HCEC 1CT (cell line): ENCODE measurements around the gene XYLT1.
A peak's percentile ranks its signal among the peaks of the same experiment; 100 is the strongest.

Experiments used
- DNase-seq: peaks from one replicate; pipeline ENCODE4 v3.0.0-alpha.2; 2017

Gene XYLT1

DNA sequence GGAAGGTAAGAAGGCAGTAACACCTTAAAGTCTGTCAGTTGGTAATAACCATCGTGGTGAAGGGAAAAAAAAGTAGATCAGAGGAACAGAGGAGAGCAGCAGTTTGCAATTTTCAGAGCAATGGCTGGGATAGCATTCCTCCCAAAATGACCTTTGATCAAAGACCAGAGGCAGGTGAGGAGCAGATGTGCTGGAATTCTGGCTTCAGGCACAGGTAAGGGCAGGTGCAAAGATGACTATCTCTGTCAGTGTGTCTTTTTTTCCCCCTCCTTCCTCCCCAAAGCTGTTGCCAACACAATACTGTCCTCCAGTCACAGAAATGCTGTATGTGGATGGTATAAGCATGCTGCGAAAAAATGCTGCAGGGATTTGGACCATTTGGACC lies 166.7 kb downstream of the XYLT1 start:
- DNase-seq = no peak

DNA sequence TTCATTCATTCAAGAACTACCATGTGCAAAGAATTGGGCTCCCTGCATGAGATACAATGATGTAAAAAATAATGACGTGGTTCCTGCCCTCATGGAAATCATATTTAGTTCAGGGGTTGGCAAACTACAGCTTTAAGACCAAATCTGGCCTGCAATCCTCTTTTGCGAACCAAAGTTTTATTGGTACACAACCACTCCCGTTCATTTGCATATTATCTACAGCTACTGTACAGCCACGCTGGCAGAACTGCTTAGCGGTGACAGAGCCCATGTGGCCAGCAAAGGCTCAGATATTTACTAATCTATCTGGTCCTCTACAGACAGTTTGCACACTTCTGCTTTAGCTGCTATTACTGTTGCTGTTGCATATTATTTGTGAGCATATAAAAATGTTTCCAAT lies 167.7 kb downstream of the XYLT1 start:
- no peak for DNase-seq

DNA sequence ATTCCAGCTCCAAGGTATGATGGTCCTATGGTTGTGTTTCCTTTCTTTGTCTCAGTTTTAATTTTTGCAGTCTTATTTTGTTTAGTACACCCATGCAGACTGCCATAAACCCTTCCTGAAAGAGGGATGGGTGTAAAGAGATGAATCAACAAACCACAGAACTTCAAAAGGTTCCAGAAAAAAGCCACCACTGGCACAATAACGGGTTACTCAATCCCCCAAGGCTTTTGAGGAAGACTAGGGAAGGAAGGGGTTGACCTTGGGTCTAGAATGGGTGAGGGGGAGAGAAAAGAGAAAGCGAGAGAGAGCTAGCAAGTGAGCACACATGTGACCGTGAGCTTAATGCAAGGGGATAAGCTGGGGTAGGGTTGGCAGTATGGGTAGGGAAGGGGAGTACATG lies 168.1 kb downstream of the XYLT1 start:
- DNase-seq = no peak

DNA sequence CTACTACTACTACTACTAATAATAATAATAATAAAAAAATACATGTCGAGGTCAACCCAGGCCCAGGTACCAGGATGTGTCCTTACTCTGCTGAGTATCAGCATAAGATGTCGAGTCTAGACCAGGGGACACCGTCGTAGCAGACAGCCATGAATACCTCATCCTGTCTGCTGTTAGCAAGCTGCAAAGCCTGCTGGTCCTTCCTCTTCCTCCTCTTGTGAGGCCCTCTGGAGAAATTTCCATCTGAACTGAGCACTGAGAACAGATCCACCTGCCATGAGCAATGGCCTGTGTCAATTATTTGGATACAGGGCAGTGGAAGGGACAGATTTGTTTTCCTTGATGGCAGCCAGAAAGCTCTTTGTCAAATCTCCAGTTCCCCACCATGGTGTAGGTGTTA lies 168.5 kb downstream of the XYLT1 start:
- DNase-seq = no peak

DNA sequence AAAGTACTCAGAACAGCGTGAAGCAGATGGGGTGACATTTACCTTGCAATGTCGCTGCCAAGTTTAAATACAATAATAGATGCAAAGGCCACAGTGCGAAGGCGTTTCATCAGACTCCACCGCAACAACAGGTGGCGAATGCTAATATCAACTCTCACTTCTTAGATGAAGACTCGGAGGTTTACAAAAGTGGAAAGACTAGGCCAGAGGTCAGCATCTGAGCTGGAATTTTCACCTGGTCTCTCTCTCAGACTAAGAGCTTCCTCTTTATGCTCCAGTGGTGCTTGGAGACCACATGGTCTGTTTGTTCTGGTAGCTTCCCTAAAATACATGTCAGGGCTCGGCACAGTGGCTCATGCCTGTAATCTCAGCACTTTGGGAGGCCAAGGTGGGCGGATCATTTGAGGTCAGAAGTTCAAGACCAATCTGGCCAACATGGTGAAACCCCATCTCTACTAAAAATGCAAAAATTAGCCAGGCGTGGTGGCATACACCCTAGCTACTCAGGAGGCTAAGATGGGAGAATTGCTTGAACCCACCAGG lies 169.1 kb downstream of the XYLT1 start:
- no peak for DNase-seq

DNA sequence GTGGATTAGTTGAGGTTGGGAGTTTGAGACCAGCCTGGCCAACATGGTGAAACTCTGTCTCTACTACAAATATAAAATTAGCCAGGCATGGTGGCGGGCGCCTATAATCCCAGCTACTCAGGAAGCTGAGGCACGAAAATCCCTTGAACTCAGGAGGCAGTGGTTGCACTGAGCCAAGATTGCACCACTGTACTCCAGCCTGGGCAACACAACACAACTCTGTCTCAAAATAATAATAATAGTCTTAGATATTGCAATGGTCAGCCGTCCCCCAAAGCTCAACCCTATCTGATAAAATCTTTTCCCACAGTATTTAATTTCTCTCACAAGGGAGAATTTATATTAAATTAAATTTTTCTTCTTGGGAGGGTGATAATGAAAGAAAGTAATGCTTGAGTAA lies 169.6 kb downstream of the XYLT1 start:
- DNase-seq = no peak

DNA sequence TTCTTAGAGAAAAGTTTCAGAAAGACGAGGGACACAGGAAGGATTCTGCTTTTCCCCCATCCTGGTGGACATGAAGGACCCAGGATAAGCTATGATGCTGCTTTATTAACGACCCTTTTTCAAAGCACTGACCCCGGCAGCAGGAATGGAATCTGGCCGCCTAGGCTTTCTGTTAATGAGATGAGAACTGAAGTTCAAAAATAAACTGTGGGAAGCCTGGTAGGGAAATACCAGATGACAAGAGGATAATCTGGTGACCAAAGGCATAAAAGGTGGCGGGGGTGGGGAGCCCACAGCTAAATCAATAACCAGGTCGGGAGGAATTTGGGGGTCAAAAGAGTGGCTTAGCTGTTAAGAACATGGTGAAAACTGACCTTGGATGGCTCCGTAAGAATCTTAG lies 171.0 kb downstream of the XYLT1 start:
- no peak for DNase-seq

DNA sequence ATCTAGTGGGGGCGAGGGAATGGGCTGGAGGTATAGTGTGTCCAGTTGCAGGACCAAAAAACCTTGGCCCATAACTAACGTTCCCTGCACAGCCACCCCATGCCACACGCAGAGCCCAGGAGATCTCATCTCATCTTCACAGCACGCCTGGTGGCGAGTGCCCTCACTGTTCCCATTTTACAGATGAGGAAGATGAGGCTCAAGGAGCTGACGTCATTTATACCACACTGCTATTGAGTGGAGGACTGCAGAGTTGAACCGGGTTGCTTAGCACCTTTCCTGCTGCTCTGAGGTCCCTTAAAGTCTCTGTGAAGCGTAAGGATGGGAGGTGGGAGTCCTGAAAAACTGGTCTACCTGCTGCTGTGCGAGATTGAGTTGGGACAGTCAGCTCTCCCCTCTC lies 172.5 kb downstream of the XYLT1 start:
- DNase-seq = no peak

DNA sequence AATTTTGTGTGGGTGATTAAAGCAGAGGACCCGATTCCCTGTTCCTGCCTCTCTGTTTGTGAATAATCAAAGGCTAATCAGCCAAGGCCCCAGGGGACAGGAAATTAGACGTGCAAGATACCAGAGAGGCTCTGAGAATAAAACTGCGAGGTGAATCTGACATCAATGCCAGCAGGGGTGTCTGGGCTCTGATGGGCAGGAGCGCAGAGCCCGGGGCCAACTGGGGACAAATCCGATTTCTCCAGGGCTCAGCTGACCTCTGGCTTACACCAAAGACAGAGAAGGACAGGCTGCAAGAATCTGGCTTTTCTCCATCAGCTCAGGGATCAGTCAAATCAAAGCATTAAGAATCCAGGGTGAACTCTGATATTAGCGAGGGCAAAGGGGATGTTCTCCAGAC lies 174.3 kb downstream of the XYLT1 start:
- DNase-seq = no peak

DNA sequence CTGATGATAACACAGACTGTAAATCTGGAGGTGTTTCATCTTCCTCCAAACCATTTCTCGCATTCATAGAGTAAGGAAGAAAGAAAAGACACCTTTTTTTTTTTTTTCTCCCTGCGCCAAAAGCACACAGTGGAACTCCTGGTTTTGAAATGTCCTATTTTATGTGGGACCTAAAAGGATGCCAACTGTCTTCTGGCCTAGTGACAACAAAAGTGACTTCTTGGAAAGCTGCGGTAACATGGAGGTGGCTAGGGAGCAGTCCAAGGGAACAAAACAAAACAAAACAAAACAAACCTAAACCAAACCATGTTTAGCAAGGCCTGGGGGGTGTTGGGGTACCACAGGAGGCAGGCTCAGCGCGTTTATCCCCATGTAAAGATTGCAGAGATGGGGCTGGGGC lies 174.8 kb downstream of the XYLT1 start:
- DNase-seq = no peak

DNA sequence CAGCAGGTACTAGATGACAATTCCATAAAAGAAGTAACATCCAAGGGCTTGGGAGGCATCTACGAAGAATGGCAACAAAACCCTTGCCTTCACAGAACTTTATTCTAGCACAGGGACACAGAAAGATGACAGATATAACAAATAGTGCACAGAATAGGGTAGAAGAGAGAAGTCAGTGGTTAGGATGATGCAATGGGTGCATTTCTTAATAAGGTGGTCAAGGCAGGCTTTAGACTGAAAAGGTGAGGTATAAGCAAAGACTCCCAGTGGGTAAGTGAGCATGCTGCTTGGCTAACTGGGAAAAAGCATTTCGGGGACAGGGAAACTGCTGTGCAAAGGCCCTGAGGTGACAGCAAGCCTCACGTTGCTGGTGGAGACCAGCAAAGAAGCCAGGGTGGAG lies 175.9 kb downstream of the XYLT1 start:
- no peak for DNase-seq

DNA sequence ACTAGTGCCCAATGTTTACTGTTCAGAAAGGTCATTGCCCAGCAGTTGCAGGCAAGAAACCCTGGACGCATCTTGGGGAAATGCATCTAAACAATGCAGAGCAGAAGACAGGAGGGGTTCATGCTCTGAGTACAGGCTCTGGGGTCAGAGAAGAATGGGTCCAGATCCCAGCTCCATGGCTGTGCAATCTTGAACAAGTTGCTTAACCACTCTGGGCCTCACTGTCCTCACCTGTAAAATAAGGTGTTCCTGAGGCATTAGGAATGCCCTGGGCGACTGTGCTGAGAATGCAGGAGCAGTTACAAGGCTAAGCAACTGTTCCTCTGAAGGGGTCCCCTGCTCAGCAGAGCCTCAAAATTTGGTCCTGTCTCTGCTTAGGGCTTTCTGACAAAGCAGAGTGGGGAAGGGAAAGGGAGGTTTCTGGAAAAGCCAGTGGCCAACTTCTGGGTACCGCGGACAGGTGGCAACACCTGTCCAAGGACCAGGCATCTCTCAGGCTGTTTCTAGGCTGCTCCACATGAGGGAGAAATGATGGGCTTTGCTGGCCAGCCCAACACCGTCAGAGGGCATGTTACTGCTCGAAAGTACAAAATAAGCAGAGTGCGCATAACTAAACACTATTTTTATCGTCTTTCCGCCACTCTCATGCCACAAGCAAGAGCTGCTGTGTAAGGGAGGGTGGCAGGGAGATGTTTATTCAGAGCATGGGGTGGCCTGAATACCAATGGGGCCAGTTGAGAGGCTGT lies 176.8 kb downstream of the XYLT1 start:
- DNase-seq = no peak

DNA sequence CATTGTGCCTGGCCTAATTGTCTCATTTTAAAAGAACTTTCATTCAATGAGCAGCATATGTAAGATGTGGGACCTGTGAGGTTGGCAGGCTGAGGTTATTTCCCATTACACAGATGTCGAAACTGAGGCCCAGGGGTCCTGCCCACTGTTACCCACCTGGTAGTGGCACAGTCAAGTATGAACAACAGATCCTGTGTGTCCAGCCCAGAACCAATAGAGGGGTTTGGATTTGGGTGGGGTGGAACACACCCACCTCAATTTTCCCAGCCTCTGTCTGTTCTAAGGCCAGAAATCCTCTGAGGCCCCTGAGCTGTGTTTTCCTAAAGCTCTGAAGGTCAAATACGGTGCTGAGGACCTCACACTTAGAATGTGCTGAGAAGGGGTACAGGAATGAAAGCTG lies 179.5 kb downstream of the XYLT1 start:
- DNase-seq = no peak

DNA sequence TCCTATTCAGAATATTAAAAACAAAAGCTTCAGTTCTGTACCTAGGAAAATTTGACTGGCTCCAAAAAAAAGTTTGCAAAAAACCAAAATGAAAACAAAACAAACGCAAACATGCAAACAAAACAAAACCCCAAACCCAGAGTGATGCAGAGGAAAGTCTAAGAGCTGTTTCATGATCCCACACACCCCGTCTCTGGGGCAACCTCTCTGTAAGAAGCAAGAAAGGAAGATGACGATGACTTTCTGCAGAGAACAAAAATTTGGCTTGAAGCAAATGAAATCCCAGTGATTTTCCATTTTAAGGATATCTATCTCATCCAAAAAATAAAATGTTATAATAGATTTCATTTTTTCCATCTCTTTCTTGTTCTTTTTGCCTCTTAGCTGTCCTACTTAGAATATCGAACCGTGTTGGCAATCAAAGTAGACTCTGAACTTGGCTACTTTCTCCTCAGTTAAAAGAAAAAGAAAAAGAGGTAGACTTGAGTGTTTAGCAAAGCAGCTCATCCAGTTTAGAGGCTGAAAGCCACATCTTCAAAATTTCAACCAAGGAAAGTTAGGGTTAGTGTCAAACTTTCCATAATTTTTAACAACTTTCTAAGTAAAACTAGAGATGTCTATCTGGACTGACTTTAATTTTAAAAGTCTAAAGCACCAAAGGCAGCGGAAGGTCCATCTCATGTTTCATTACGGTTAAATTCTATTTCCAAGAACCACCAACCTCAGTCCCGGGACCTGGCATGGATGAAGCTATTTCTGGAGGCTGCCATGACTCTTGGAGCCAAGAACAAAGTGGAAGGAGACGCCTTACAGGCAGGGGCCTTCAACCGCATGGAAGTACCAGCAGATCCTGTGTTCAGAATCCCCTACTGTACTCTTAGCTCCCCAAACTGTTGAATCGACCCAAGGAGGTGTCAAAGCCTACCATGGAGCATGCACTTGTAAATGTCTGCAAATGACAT lies 180.8 kb downstream of the XYLT1 start:
- DNase-seq = no peak

DNA sequence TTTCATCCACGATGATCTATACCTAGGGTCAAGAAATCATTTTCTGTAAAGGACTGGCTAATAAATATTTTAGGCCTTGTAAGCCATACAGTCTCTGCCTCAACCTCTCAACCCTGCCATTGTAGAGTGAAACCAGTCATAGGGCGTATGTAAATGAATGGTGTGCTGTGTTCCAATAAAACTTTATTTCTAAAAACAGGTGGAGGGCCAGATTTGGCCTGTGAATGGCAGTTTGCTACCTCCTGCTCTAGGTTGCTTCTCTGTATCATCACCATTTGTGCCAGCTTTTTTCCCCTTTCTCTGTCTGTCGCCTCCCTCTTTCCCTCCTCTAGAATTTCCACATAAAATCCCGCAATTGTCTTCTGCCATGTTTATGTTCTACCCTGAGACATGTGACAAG lies 181.7 kb downstream of the XYLT1 start:
- DNase-seq = no peak

DNA sequence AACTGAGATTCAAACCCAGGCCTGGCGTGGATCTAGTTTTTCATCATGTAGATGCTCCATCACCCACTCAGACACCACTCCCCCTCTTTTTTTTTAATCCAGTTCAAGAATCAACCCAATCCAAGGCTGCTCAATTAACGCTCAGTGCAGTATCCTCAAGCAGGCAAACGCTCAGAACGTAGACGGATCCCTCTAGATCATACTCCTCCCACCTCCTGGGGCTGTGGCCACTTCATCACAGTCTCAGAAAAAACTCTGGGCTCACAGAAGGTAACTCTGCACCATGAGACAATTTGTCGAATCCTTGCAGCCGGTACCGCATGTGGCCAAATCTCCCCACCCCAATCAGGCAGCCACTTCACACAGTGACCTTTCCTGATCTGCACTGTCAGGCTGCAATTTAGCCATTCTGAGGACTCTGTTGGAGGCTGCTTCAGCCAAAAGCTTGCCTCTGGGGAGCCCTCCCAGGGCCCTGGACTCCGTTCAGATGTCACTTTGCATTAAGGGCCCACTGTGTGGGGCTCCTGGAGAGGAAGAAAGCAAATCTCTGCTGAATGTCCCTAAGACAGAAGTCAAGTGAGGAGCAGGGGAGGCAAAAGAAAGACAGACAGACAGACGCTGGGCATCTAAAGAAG lies 183.5 kb downstream of the XYLT1 start:
- no peak for DNase-seq

DNA sequence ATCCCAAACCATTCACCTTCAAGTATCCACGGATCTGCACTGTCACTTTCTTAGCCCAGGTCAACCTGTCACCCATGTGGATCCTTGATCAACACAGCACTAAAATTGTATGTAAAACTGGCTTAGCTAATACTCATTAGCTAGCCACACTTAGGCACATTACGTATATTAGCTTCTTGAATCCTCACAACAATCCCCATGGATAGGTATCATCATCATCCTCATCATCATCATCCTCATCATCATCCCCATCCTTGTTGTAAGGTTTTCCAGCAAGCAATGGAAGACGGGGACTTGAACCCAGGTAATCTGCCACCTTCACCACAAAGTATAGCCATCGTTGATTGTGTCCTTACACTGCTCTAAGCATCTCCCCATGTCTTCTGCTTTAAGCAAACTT lies 184.3 kb downstream of the XYLT1 start:
- no peak for DNase-seq

DNA sequence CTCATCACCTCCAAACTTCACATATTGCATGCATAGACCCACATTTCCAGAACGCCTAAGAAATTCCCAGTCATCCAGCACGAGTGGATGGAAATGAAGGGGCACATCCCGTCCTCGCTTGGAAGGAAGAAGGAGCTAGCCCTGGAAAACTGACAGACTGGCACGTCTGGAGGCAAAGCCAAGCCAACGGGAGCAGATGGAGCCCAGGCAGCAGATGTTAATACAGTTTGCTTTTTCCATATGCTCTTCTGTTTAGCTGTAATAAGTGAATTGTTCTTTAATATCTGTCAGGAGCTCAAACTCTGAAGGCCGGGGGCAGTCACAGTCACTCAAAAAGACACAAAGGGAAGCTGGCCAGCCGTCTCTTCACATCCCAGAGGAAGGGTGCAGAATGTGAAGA lies 187.7 kb downstream of the XYLT1 start:
- no peak for DNase-seq

DNA sequence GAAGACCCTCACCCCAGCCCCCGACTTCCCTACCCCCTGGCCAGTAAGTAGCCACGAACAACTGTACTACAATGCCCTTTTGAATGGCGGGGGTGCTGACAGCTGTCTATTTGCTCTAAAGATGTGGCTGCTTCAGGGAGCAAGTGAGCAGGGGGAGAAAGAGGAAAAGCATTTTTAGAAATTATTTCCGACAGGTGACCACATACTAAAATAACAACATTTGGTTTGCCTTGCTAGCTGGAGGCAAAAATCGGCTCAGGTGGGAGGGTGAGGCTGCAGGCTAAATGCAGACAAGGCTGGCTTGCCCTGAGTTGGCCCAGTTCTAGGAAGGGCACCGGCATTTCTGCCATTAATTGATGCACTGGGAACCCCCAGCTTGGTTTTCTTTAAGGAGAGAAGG lies 188.5 kb downstream of the XYLT1 start:
- no peak for DNase-seq

DNA sequence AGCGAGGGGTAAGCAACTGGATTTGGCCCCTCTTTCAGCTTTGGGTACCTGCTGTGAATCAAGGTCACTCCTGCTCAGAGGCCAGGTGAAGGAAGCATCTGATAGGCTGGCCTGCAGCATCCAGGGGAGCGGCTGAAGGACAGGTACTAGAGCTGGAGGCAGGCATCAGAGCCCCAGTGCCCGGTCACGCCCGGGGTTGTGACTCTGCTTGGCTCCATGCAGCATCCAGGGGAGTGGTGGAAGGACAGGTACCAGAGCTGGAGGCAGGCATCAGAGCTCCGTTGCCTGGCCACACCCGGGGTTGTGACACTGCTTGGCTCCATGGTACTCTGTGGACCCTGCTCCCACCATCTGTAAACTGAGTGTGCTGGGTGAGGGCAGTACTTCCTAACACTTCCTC lies 189.7 kb downstream of the XYLT1 start:
- no peak for DNase-seq

DNA sequence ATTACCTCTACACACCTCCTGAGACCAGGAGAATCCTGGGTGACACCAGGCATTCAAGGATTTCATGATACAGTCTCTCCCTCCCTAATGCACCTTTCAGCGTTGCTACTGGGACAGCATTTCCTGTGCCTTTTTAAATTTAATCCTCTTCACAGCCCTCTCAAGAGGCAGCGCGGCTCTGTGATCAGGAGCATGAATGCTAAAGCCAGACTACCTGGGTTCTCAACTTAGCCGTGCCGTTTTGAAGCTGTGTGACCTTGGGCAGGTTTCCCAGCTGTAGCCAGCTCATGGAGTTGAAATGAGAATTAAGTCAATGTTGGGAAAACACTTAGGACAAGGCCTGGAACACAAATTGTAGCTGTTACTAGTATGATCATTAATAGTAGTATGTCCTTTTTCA lies 191.8 kb downstream of the XYLT1 start:
- no peak for DNase-seq

DNA sequence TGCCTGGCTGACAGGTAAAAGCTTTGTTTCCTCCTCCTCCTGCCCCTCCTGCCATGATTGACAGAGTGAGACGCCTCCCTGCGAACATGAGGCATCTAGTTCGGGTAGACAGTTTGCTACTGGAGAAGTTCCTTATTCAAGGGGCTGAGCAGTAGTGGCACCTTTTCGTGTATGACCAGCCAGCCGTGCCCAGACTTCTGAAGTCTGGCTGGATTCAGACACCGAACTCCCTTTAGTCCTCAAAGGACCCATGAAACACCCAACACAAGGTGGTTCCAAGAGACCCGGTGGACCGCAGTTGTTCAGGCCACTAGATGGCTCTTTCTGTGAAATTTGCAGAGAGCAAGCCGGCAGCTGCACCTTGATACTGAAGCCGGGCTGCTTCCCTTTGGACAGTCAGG lies 192.8 kb downstream of the XYLT1 start:
- DNase-seq = peak; percentile 6

DNA sequence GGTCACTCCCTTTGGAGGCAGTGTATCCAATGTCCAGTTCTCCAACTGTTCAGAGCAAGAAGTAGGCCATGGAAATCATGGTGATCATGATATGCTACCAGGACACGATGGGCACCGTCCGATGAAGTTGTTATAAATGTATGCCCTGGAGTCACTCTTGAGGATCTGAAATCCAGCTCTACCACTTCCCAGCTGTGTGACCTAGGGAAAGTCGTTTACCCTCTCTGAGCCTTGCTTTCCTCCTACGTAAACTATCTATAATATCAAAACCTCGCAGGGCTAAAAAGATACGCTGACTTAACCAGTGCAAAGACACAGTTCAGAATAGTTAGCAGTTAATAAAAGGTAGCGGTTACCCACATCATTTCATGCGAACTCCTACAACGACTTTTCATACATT lies 194.2 kb downstream of the XYLT1 start:
- DNase-seq = no peak
